ENCODE measurements around the gene RBM4. TPM values are rescaled to one million over a fixed set of nuclear protein-coding genes. Genes with fewer than 3 reads are reported as not detected.
A peak's percentile ranks its signal among the peaks of the same experiment; 100 is the strongest.

RBM4 gene
- total and polyA plus RNA-seq, 7 donors, result 75.4 to 103 (median 89.9) TPM

GRCh38 chr11:66670816-66671215, 32.3 kb downstream of the RBM4 start:
- TF ChIP-seq POLR2AphosphoS5 (IDR thresholded peaks at IDR 0.05), result peak in 1 of 4 donors; percentile 20
- TF ChIP-seq EP300 (IDR thresholded peaks at IDR 0.05), result no peak
- intact Hi-C loops (cut with DNase I), result no loop called here
- no peak for DNase-seq
- H3K27ac ChIP-seq, result no peak overlapping the region
- H3K36me3 ChIP-seq, result peaks cover 0 to 33% (median 11%) of the 10 kb centered on the region in 4 donors
- H3K9me3 ChIP-seq, result no peaks in the 10 kb centered on the region
- no peaks in the 10 kb centered on the region for H3K27me3 ChIP-seq
- H3K4me3 ChIP-seq, result no peak overlapping the region
- peaks cover 0 to 48% (median 33%) of the 10 kb centered on the region in 4 donors for H3K4me1 ChIP-seq
- WGBS, 2 donors, result 92 to 93% methylated on average over 5 of the region's 5 CpGs

GRCh38 chr11:66674964-66675602, 36.6 kb downstream of the RBM4 start:
- Histone ChIP-seq H3K27me3 (no peaks in the 10 kb centered on the region), H3K27ac (no peak overlapping the region), H3K4me3 (no peak overlapping the region), H3K9me3 (no peaks in the 10 kb centered on the region), H3K4me1 (peaks cover 0 to 55% (median 47%) of the 10 kb centered on the region in 4 donors), H3K36me3 (no peaks in the 10 kb centered on the region)
- intact Hi-C loops (cut with DNase I), result no loop called here
- DNase-seq, result no peak
- no peak for TF ChIP-seq POLR2A (IDR thresholded peaks at IDR 0.05)
- TF ChIP-seq POLR2AphosphoS5 (IDR thresholded peaks at IDR 0.05), result no peak
- TF ChIP-seq EP300 (IDR thresholded peaks at IDR 0.05), result no peak
- TF ChIP-seq CTCF (IDR thresholded peaks at IDR 0.05), result no peak
- 64 to 84% methylated on average over 2 of the region's 2 CpGs for WGBS, 2 donors

- 68 to 85% methylated on average over 16 of the region's 16 CpGs for WGBS, 2 donors
- TF ChIP-seq POLR2AphosphoS5 (IDR thresholded peaks at IDR 0.05) (no peak), CTCF (IDR thresholded peaks at IDR 0.05) (no peak), EP300 (IDR thresholded peaks at IDR 0.05) (no peak), POLR2A (IDR thresholded peaks at IDR 0.05) (no peak)
- DNase-seq, result no peak
- H3K4me3 ChIP-seq, result peak overlapping the region; percentile 70 to 83 (median 78)
- no peaks in the 10 kb centered on the region for H3K9me3 ChIP-seq
- H3K4me1 ChIP-seq, result peaks cover 0 to 55% (median 47%) of the 10 kb centered on the region in 4 donors
- peak overlapping the region in 1 of 4 donors; percentile 96 for H3K27ac ChIP-seq
- H3K36me3 ChIP-seq, result no peaks in the 10 kb centered on the region
- no peaks in the 10 kb centered on the region for H3K27me3 ChIP-seq
- intact Hi-C loops (cut with DNase I), result no loop called here
Observed at GRCh38 chr11:66676282-66676919, 37.9 kb downstream of the RBM4 start.

GRCh38 chr11:66676931-66677598, 38.6 kb downstream of the RBM4 start:
- H3K9me3 ChIP-seq, result no peaks in the 10 kb centered on the region
- no peaks in the 10 kb centered on the region for H3K36me3 ChIP-seq
- intact Hi-C loops (cut with DNase I), result loop anchor here (1.0 kb wide), 1 partner anchor 84 kb away; the partner anchor contains the start of genes CCDC87 and CCS
- H3K27me3 ChIP-seq, result no peaks in the 10 kb centered on the region
- peak overlapping the region; percentile 70 to 83 (median 78) for H3K4me3 ChIP-seq
- TF ChIP-seq POLR2AphosphoS5 (IDR thresholded peaks at IDR 0.05), result no peak
- no peak for TF ChIP-seq EP300 (IDR thresholded peaks at IDR 0.05)
- TF ChIP-seq POLR2A (IDR thresholded peaks at IDR 0.05), result no peak
- no peak for TF ChIP-seq CTCF (IDR thresholded peaks at IDR 0.05)
- H3K4me1 ChIP-seq, result peaks cover 0 to 55% (median 44%) of the 10 kb centered on the region in 4 donors
- peak; percentile 50 for DNase-seq
- H3K27ac ChIP-seq, result peak overlapping the region; percentile 94 to 97 (median 96)
- WGBS, 2 donors, result 13 to 14% methylated on average over 26 to 27 of the region's 27 CpGs

Data from sigmoid colon (tissue), 7 donors.